HG03039 (cell line): ENCODE data around the gene TMEM63A.
A peak's percentile ranks its signal among the peaks of the same experiment; 100 is the strongest.
"Not testable (repeated sequence)": the region's sequence is repeated elsewhere in the genome, so short reads cannot be mapped to it uniquely, and the experiment has no call there.

Source experiments
- ATAC-seq: cut with Tn5 transposase; IDR thresholded peaks from one replicate; pipeline ENCODE4 v1.9.1; 2021; ENCODE audit warnings: mild to moderate bottlenecking, moderate library complexity; ENCODE audit not compliant: unreplicated experiment

Gene TMEM63A

GRCh38 chr1:225823811-225824261 lies 58.3 kb downstream of the TMEM63A start:
- no peak for ATAC-seq

GRCh38 chr1:225822655-225823403 lies 59.4 kb downstream of the TMEM63A start:
- ATAC-seq, result no peak

- no peak for ATAC-seq
Observed at GRCh38 chr1:225820522-225821120, 61.6 kb downstream of the TMEM63A start.

- ATAC-seq, result no peak
Observed at GRCh38 chr1:225819346-225820192, 62.6 kb downstream of the TMEM63A start.

- no peak for ATAC-seq
Observed at GRCh38 chr1:225818229-225818628, 64.0 kb downstream of the TMEM63A start.

- ATAC-seq, result no peak
Observed at GRCh38 chr1:225817611-225818061, 64.5 kb downstream of the TMEM63A start.

GRCh38 chr1:225816643-225817538 lies 65.3 kb downstream of the TMEM63A start:
- no peak for ATAC-seq

GRCh38 chr1:225815526-225816178 lies 66.5 kb downstream of the TMEM63A start:
- ATAC-seq, result no peak

GRCh38 chr1:225815090-225815489 lies 67.1 kb downstream of the TMEM63A start:
- not testable (repeated sequence) for ATAC-seq

GRCh38 chr1:225814381-225814780 lies 67.8 kb downstream of the TMEM63A start:
- ATAC-seq, result no peak

GRCh38 chr1:225813214-225813964 lies 68.8 kb downstream of the TMEM63A start:
- no peak for ATAC-seq

- ATAC-seq, result no peak
Observed at GRCh38 chr1:225812488-225813213, 69.5 kb downstream of the TMEM63A start.

- ATAC-seq, result no peak
Observed at GRCh38 chr1:225811622-225812487, 70.3 kb downstream of the TMEM63A start.

GRCh38 chr1:225810579-225811538 lies 71.3 kb downstream of the TMEM63A start:
- not testable (repeated sequence) for ATAC-seq

GRCh38 chr1:225809842-225810578 lies 72.2 kb downstream of the TMEM63A start, which contains the start of gene EPHX1:
EPHX1 (plus strand) TSS chr1:225810124; CDS start chr1:225828730, 18,606 bp downstream.
- ATAC-seq, result peak; percentile 97

- ATAC-seq, result no peak
Observed at GRCh38 chr1:225808136-225808535, 74.0 kb downstream of the TMEM63A start.
